DOHH2 (cell line): ENCODE data around the gene TDRD10.
A peak's percentile ranks its signal among the peaks of the same experiment; 100 is the strongest.

ENCODE experiments used
- H3F3A ChIP-seq: fragments of 200-600 bp; sonication (generic), shearing (Covaris generic); 2 replicates; pipeline ENCODE4 v1.6.0; 2016; ENCODE audit warnings: antibody characterized with exemption, mild to moderate bottlenecking; ENCODE audit not compliant: control insufficient read depth, insufficient read depth
- H3K27ac ChIP-seq: fragments of 200-600 bp; sonication (generic); 2 replicates; pipeline ENCODE4 v1.5.1; 2014; ENCODE audit warnings: low read depth, mild to moderate bottlenecking, low read length, moderate library complexity
- H3K27me3 ChIP-seq: fragments of 200-600 bp; sonication (generic); 2 replicates; pipeline ENCODE4 v1.6.1; 2014; ENCODE audit warnings: mild to moderate bottlenecking, low read length, mixed read lengths; ENCODE audit not compliant: control insufficient read depth
- H3K36me3 ChIP-seq: fragments of 200-600 bp; sonication (generic); 2 replicates; pipeline ENCODE4 v1.6.1; 2014; ENCODE audit warnings: mild to moderate bottlenecking, low read length, moderate library complexity, mixed read lengths; ENCODE audit not compliant: control insufficient read depth
- H3K4me1 ChIP-seq: fragments of 200-600 bp; sonication (generic); 2 replicates; pipeline ENCODE4 v1.6.1; 2014; ENCODE audit warnings: mild to moderate bottlenecking, low read length, mixed read lengths; ENCODE audit not compliant: control insufficient read depth
- H3K4me2 ChIP-seq: fragments of 200-600 bp; sonication (generic); 2 replicates; pipeline ENCODE4 v1.6.0; 2014; ENCODE audit warnings: mild to moderate bottlenecking, low read length, moderate library complexity
- H3K4me3 ChIP-seq: fragments of 200-600 bp; sonication (generic); 2 replicates; pipeline ENCODE4 v1.5.1; 2014; ENCODE audit warnings: mild to moderate bottlenecking, low read length, mixed read lengths
- H3K79me2 ChIP-seq: fragments of 200-600 bp; sonication (generic); 2 replicates; pipeline ENCODE4 v1.6.1; 2014; ENCODE audit warnings: mild to moderate bottlenecking, low read length, mixed read lengths; ENCODE audit not compliant: control insufficient read depth
- H3K9me2 ChIP-seq: fragments of 200-600 bp; sonication (generic); replicated peaks from 2 replicates; pipeline ENCODE4 v1.6.1; 2014; ENCODE audit warnings: mild to moderate bottlenecking, low read length, mixed read lengths; ENCODE audit not compliant: control insufficient read depth
- H3K9me3 ChIP-seq: fragments of 200-600 bp; sonication (generic); 2 replicates; pipeline ENCODE4 v1.6.1; 2014; ENCODE audit warnings: antibody characterized with exemption, low read length, mixed read lengths; ENCODE audit not compliant: control insufficient read depth, insufficient read depth
- H4K20me1 ChIP-seq: fragments of 200-600 bp; sonication (generic); 2 replicates; pipeline ENCODE4 v1.6.0; 2014; ENCODE audit warnings: low read depth, mild to moderate bottlenecking, antibody characterized with exemption, low read length, moderate library complexity; ENCODE audit not compliant: control insufficient read depth, insufficient read depth
- CTCF ChIP-seq: fragments of 200-600 bp; sonication (generic); IDR thresholded peaks from one replicate; pipeline ENCODE4 v1.5.1; 2014; ENCODE audit warnings: antibody characterized with exemption, mild to moderate bottlenecking, low read depth, low read length; ENCODE audit not compliant: poor library complexity, severe bottlenecking
- EZH2phosphoT487 ChIP-seq: fragments of 200-600 bp; sonication (generic); IDR thresholded peaks from 2 replicates; pipeline ENCODE4 v1.6.1; 2017; ENCODE audit warnings: borderline replicate concordance, mild to moderate bottlenecking, antibody characterized with exemption, low read length, moderate library complexity, mixed read lengths

Gene TDRD10

GRCh38 chr1:154497026-154497806 is 4.8 kb upstream of the TDRD10 start:
- Histone ChIP-seq H3K4me3 (peak overlapping the region; percentile 45), H3K36me3 (no peaks in the 10 kb centered on the region), H3K79me2 (no peaks in the 10 kb centered on the region), H3K9me3 (no peaks in the 10 kb centered on the region), H3K4me1 (peaks cover 56% of the 10 kb centered on the region), H3K9me2 (no peaks in the 10 kb centered on the region), H4K20me1 (no peaks in the 10 kb centered on the region), H3F3A (peaks cover 23% of the 10 kb centered on the region), H3K27ac (peak overlapping the region; percentile 70), H3K27me3 (peaks cover 18% of the 10 kb centered on the region), H3K4me2 (peak overlapping the region; percentile 52)
- TF ChIP-seq EZH2phosphoT487 (no peak), CTCF (no peak)

- Histone ChIP-seq H3K27ac (no peak overlapping the region), H3F3A (peaks cover 21% of the 10 kb centered on the region), H3K27me3 (peaks cover 29% of the 10 kb centered on the region), H3K36me3 (no peaks in the 10 kb centered on the region), H3K9me2 (no peaks in the 10 kb centered on the region), H3K4me3 (no peak overlapping the region), H3K4me2 (no peak overlapping the region), H4K20me1 (no peaks in the 10 kb centered on the region), H3K9me3 (no peaks in the 10 kb centered on the region), H3K4me1 (peaks cover 37% of the 10 kb centered on the region), H3K79me2 (no peaks in the 10 kb centered on the region)
- TF ChIP-seq EZH2phosphoT487 (no peak), CTCF (no peak)
These were observed 2.6 kb upstream of the TDRD10 start for GRCh38 chr1:154499446-154499845.

- Histone ChIP-seq H4K20me1 (no peaks in the 10 kb centered on the region), H3F3A (peaks cover 21% of the 10 kb centered on the region), H3K4me1 (peaks cover 28% of the 10 kb centered on the region), H3K27me3 (peaks cover 33% of the 10 kb centered on the region), H3K36me3 (no peaks in the 10 kb centered on the region), H3K27ac (no peak overlapping the region), H3K9me3 (no peaks in the 10 kb centered on the region), H3K4me2 (no peak overlapping the region), H3K9me2 (no peaks in the 10 kb centered on the region), H3K79me2 (no peaks in the 10 kb centered on the region), H3K4me3 (no peak overlapping the region)
- no peak for TF ChIP-seq EZH2phosphoT487
- no peak for TF ChIP-seq CTCF
These were observed 1.5 kb upstream of the TDRD10 start for GRCh38 chr1:154500533-154500932.
